GM04504 (cell line): ENCODE results near the gene AP4M1.
A peak's percentile ranks its signal among the peaks of the same experiment; 100 is the strongest.
"Not testable (repeated sequence)": the region's sequence is repeated elsewhere in the genome, so short reads cannot be mapped to it uniquely, and the experiment has no call there.

Experiments used
- DNase-seq: peaks from one replicate; pipeline ENCODE4 v3.0.0-alpha.2; 2012; ENCODE audit warnings: low read depth

The AP4M1 gene

DNA sequence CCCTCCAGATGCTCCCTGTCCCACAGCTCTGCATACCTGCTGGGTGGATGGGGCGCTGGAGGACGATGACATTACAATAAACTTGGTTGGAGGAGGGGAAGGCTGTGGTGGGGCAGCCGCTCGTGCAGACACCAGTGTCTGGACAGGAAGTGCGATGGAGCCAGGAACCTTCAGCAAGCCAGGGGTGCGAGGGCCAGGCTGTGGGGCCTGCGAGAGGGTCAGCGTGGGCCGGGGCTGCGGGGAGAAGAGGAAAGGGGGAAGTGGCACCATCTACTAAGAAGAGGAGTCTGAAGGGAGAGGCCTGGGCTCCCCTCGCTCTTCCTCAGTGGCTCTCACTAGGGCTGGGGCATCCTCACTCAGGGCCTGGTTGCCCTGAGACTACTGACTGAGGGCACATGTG lies 6.4 kb downstream of the AP4M1 start:
- DNase-seq, result no peak

DNA sequence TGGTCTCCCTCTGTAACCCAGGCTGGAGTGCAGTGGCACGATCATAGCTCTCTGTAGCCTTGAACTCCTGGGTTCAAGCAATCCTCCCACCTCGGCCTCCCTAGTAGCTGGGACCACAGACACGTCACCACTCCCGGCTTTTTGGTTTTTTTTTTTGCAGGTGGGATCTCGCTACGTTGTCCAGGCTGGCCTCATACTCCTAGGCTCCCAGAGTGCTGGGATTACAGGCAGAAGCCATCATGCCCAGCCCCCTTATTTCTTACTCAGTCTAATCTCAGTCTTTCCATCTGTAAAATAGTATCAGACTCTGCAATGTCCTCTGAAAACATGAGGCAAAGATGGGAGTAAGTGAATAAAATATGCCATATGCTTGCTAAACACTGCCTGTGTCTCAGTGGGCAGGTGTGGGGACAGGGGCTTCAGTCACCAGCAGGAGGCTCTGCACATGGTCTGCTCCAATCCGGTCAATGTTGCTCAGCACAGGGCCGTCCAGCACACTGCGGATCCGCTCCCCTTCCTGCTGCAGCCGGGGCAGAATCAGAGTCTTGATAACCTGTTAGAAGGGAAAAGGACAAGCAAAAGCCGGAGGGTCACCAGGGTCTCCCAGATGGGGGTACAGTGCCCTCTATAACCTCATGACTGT lies 8.2 kb downstream of the AP4M1 start:
- DNase-seq, result no peak

- DNase-seq, result no peak
Observed at GRCh38 chr7:100111156-100111555, 9.7 kb downstream of the AP4M1 start.

DNA sequence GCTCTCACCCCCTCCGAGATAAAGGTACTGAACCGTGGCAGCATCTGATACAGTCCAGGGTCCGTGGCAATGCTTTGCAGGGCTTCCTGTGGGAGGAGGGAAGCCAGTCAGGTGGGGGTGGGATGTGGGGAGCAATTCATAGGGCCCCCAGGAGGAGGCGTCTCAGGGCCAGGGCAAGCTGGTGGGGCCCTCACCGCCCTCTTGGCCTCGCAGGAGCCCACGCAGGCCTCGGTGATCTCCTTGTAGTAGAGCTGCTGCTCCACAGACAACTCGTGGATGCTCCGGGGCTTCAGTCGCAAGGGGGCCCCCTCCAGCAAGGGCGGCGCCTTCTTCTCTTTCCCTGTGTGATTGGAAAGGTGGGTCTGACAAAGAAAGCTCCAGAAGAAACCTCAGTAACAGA lies 10.5 kb downstream of the AP4M1 start:
- DNase-seq, result no peak

GRCh38 chr7:100115026-100115425 lies 13.6 kb downstream of the AP4M1 start:
- DNase-seq, result no peak

GRCh38 chr7:100118388-100119071 lies 17.1 kb downstream of the AP4M1 start:
- no peak for DNase-seq

GRCh38 chr7:100119072-100119969 lies 17.9 kb downstream of the AP4M1 start, which contains the start of the genes CNPY4 and TAF6:
Gene CNPY4 (plus strand): TSS chr7:100119634. CDS start chr7:100119745, 111 bp downstream.
Gene TAF6 (minus strand): TSS chr7:100119358. CDS start chr7:100114209, 5,149 bp downstream.
- DNase-seq, result peak; percentile 88

GRCh38 chr7:100119970-100120732 lies 18.7 kb downstream of the AP4M1 start:
- DNase-seq, result peak; percentile 47

- no peak for DNase-seq
Observed at GRCh38 chr7:100120733-100121036, 19.2 kb downstream of the AP4M1 start.

DNA sequence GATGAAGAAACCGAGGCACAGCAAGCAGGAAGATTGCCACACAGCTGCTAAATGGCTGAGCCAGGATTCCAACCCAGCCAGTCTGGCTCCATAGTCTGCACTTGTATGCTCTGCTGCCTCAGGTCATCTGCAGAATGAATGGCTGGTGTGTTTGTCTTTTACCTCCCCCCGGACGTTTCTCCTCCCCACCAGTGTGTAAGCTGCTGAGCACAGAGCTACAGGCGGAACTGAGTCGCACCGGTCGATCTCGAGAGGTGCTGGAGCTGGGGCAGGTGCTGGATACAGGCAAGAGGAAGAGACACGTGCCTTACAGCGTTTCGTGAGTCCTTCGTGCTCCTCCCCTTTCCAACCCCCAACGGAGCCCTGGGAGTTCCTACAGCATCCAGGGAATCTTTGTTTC lies 20.6 kb downstream of the AP4M1 start:
- no peak for DNase-seq

- DNase-seq, result no peak
Observed at GRCh38 chr7:100122568-100122967, 21.1 kb downstream of the AP4M1 start.

- no peak for DNase-seq
Observed at GRCh38 chr7:100124301-100125230, 23.1 kb downstream of the AP4M1 start.

- no peak for DNase-seq
Observed at GRCh38 chr7:100126239-100126930, 24.9 kb downstream of the AP4M1 start.

GRCh38 chr7:100126931-100127865 lies 25.8 kb downstream of the AP4M1 start, which contains the start of gene MBLAC1:
Gene MBLAC1 (plus strand): TSS chr7:100126967. CDS start chr7:100127396, 429 bp downstream.
- peak; percentile 84 for DNase-seq

DNA sequence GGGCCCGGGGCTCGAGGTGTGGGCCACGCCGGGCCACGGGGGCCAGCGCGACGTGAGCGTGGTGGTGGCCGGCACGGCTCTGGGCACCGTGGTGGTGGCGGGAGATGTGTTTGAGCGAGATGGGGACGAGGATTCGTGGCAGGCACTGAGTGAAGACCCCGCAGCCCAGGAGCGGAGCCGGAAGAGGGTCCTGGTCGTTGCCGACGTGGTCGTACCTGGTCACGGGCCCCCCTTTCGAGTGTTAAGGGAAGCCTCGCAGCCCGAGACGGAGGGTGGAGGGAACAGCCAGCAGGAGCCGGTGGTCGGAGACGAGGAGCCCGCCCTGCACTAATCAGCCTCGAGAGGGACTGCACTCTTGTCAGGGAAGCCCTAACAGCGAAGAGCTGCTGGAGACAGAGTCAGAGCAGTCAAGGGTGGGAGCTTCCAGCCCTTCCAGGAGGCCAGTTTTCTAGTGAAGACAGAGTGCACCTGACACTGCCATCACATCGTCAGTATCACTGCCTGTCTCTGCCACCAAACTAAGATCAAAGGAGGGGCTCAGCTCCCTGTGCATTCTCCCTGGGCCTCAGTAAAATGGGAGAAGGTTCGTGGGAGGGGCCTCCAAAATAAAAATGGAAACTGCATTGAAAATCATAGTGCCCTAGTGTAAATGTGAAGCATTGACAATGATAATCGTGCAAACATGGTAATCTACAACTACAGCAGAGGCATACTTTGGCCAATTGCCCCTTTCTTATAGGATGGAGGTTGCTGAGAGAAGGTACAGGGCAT lies 26.6 kb downstream of the AP4M1 start:
- no peak for DNase-seq

DNA sequence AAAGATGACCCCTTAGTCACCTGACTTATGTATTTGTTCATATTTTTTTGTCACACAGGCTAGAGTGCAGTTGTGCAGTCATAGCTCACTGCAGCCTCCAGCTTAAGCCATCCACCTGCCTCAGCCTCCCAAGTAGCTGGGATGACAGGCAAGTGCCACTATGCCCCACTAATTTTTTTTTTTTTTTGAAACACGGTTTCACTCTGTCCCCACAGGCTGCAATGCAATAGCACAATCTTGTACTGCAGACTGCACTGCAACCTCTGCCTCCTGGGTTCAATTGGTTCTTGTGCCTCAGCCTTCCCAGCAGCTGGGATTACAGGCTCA lies 27.2 kb downstream of the AP4M1 start:
- DNase-seq, result no peak

DNA sequence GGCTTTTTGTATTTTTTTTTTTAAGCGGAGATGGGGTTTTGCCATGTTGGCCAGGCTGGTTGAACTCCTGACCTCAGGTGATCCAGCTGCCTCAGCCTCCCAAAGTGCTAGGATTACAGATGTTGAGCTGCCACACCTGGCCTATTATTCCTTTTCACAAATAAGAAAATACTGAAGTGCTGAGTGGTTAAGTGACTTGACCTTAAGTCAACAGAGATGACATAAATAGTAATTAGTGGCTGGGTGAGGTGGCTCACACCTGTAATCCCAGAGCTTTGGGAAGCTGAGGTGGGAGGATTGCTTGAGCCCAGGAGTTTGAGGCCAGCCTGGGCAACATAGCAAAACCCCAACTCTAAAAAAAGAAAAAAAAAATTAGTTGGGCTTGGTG lies 28.8 kb downstream of the AP4M1 start:
- DNase-seq, result not testable (repeated sequence)
